Hepatocyte (in vitro differentiated cells): ENCODE results near the gene SH3TC1. TPM values are rescaled to one million over a fixed set of nuclear protein-coding genes. Genes with fewer than 3 reads are reported as not detected.

Experiments
- DNase-seq: peaks from one replicate; pipeline ENCODE4 v3.0.0-alpha.2; 2016; ENCODE audit warnings: low spot score
- H2AFZ ChIP-seq: fragments of 200-600 bp; sonication (generic); 2 replicates; pipeline ENCODE4 v1.6.0; 2016; ENCODE audit warnings: antibody characterized with exemption, mild to moderate bottlenecking
- H3K27ac ChIP-seq: fragments of 200-600 bp; sonication (generic); 2 replicates; pipeline ENCODE4 v1.5.1; 2016; ENCODE audit warnings: mild to moderate bottlenecking
- H3K27me3 ChIP-seq: fragments of 200-600 bp; sonication (generic); 2 replicates; pipeline ENCODE4 v1.6.1; 2016
- H3K36me3 ChIP-seq: fragments of 200-600 bp; sonication (generic); replicated peaks from 2 replicates; pipeline ENCODE4 v1.5.1; 2016; ENCODE audit warnings: low read depth; ENCODE audit not compliant: insufficient read depth
- H3K4me1 ChIP-seq: fragments of 200-600 bp; sonication (generic); 2 replicates; pipeline ENCODE4 v1.5.1; 2016; ENCODE audit warnings: mild to moderate bottlenecking, moderate library complexity; ENCODE audit not compliant: insufficient read depth
- H3K4me2 ChIP-seq: fragments of 200-600 bp; sonication (generic); 2 replicates; pipeline ENCODE4 v1.6.0; 2016
- H3K4me3 ChIP-seq: fragments of 200-600 bp; sonication (generic); 2 replicates; pipeline ENCODE4 v1.5.1; 2016; ENCODE audit warnings: mild to moderate bottlenecking
- H3K79me2 ChIP-seq: fragments of 200-600 bp; sonication (generic); 2 replicates; pipeline ENCODE4 v1.6.0; 2017; ENCODE audit warnings: mild to moderate bottlenecking
- H3K9me2 ChIP-seq: fragments of 200-600 bp; sonication (generic); replicated peaks from 2 replicates; pipeline ENCODE4 v1.6.0; 2017; ENCODE audit warnings: mild to moderate bottlenecking; ENCODE audit not compliant: insufficient read depth
- H3K9me3 ChIP-seq: fragments of 200-600 bp; sonication (generic); 2 replicates; pipeline ENCODE4 v1.5.1; 2016; ENCODE audit warnings: low read depth, mild to moderate bottlenecking
- H4K20me1 ChIP-seq: fragments of 200-600 bp; sonication (generic); 2 replicates; pipeline ENCODE4 v1.6.0; 2016; ENCODE audit warnings: mild to moderate bottlenecking; ENCODE audit not compliant: insufficient read depth, poor library complexity, severe bottlenecking
- CTCF ChIP-seq: fragments of 200-600 bp; sonication (generic); IDR thresholded peaks from 2 replicates; pipeline ENCODE4 v1.5.1; 2016; ENCODE audit warnings: antibody characterized with exemption, mild to moderate bottlenecking; ENCODE audit not compliant: poor library complexity
- EZH2 ChIP-seq: fragments of 200-600 bp; sonication (generic); IDR thresholded peaks from 2 replicates; pipeline ENCODE4 v1.6.1; 2016; ENCODE audit warnings: antibody characterized with exemption, mild to moderate bottlenecking, borderline replicate concordance
- EZH2phosphoT487 ChIP-seq: fragments of 200-600 bp; sonication (generic); IDR thresholded peaks from one replicate; pipeline ENCODE4 v1.6.1; 2018; ENCODE audit warnings: antibody characterized with exemption, mild to moderate bottlenecking, low read depth, moderate library complexity; ENCODE audit not compliant: unreplicated experiment, severe bottlenecking
- WGBS: methylation state at CpG from one replicate; pipeline ENCODE4 v1.1.6; 2016; ENCODE audit warnings: low lambda C conversion rate; ENCODE audit errors: missing lambda C conversion rate; 5-methylcytosine and 5-hydroxymethylcytosine counted together
- polyA plus RNA-seq: library from polyadenylated mRNA; unstranded; fragments of >200 nt; fragmentation: Nextera tagmentation; extraction: Ambion mirVana; gene quantifications from 2 replicates; pipeline ENCODE4 v1.2.1, GENCODE V29; 2016
- total RNA-seq: library from RNA; depleted of rRNA; stranded (reverse); fragments of >200 nt; gene quantifications from 2 replicates; pipeline ENCODE4 v1.2.3, GENCODE V29; 2014

SH3TC1 gene
- total and polyA plus RNA-seq, 2 experiments from 2014 or later, result 30.3 to 35.4 TPM

GRCh38 chr4:8211737-8212581, 12.9 kb downstream of the SH3TC1 start:
- no peaks in the 10 kb centered on the region for H3K4me1 ChIP-seq
- no peak for DNase-seq
- H3K79me2 ChIP-seq, result no peaks in the 10 kb centered on the region
- WGBS, result 94% methylated on average over 17 of the region's 22 CpGs
- H3K27me3 ChIP-seq, result no peaks in the 10 kb centered on the region
- no peaks in the 10 kb centered on the region for H3K9me2 ChIP-seq
- H3K9me3 ChIP-seq, result no peaks in the 10 kb centered on the region
- H3K4me3 ChIP-seq, result no peak overlapping the region
- no peaks in the 10 kb centered on the region for H3K36me3 ChIP-seq
- no peak overlapping the region for H2AFZ ChIP-seq
- no peak overlapping the region for H3K4me2 ChIP-seq
- no peaks in the 10 kb centered on the region for H4K20me1 ChIP-seq
- H3K27ac ChIP-seq, result no peak overlapping the region
- TF ChIP-seq EZH2phosphoT487 (no peak), EZH2 (no peak), CTCF (no peak)

GRCh38 chr4:8212622-8213021, 13.5 kb downstream of the SH3TC1 start:
- Histone ChIP-seq H3K9me2 (no peaks in the 10 kb centered on the region), H3K4me1 (no peaks in the 10 kb centered on the region), H3K27ac (no peak overlapping the region), H3K36me3 (no peaks in the 10 kb centered on the region), H3K4me2 (no peak overlapping the region), H3K79me2 (no peaks in the 10 kb centered on the region), H3K4me3 (no peak overlapping the region), H4K20me1 (no peaks in the 10 kb centered on the region), H3K27me3 (no peaks in the 10 kb centered on the region), H3K9me3 (no peaks in the 10 kb centered on the region), H2AFZ (no peak overlapping the region)
- no peak for TF ChIP-seq CTCF
- no peak for TF ChIP-seq EZH2phosphoT487
- TF ChIP-seq EZH2, result no peak
- 96% methylated on average over 9 of the region's 12 CpGs for WGBS
- no peak for DNase-seq

GRCh38 chr4:8213121-8213520, 14.0 kb downstream of the SH3TC1 start:
- Histone ChIP-seq H3K9me2 (no peaks in the 10 kb centered on the region), H3K4me2 (no peak overlapping the region), H3K4me1 (no peaks in the 10 kb centered on the region), H4K20me1 (no peaks in the 10 kb centered on the region), H3K79me2 (no peaks in the 10 kb centered on the region), H3K36me3 (no peaks in the 10 kb centered on the region), H3K9me3 (no peaks in the 10 kb centered on the region), H2AFZ (no peak overlapping the region), H3K27ac (no peak overlapping the region), H3K4me3 (no peak overlapping the region), H3K27me3 (no peaks in the 10 kb centered on the region)
- 81% methylated on average over 7 of the region's 7 CpGs for WGBS
- no peak for DNase-seq
- TF ChIP-seq CTCF (no peak), EZH2 (no peak), EZH2phosphoT487 (no peak)
